Measurements from ENCODE around the gene AEN.

Gene AEN

DNA sequence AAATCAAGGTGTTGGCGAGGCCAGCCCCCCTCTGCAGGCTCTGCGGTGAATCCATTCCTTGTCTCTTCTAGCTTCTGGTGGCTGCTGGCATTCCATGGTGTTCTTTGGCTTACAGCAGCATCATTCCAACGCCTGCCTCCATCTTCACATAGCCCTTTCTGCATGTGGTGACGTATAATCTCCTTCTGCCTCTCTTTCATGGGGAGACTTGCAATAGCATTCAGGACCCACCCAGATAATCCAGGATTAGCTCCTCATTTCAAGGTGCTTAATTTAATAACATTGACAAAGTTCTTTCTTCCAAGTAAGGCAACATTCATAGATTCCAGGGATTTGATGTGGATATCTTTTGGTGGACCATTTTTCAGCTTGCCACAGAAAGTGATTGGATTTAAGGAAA, 53.5 kb downstream of the AEN start:
- DNase-seq, result no peak
- H3K36me3 ChIP-seq (ENCODE audit: control insufficient read depth in 4 of 4, insufficient read depth in 4 of 4, low read length in 3 of 4), result no peaks in the 10 kb centered on the region
- H3K4me1 ChIP-seq (ENCODE audit: control extremely low read depth in 1 of 4, control insufficient read depth in 4 of 4, insufficient read depth in 4 of 4, low read length in 3 of 4), result no peaks in the 10 kb centered on the region
- H3K9me3 ChIP-seq (ENCODE audit: control extremely low read depth in 1 of 5, control insufficient read depth in 4 of 5, insufficient read depth in 2 of 5, low read depth in 1 of 5, low read length in 4 of 5), result peaks cover 0 to 2% (median 0%) of the 10 kb centered on the region in 5 experiments
- CTCF ChIA-PET, result interaction anchor here (1.2 kb wide), 1 partner anchor 9 kb away, joined by 4 read pairs; no protein-coding TSS in a partner anchor
- POLR2A ChIA-PET, result no interaction called here
- H3K4me3 ChIP-seq (ENCODE audit: control insufficient read depth in 1 of 7, extremely low read depth in 1 of 7, insufficient read depth in 4 of 7, low read depth in 2 of 7, low read length in 6 of 7), result no peak overlapping the region
- H3K27me3 ChIP-seq (replicated peaks in 2 of 5; ENCODE audit: control insufficient read depth in 4 of 5, insufficient read depth in 5 of 5, low read length in 4 of 5), result peaks cover 0 to 9% (median 2%) of the 10 kb centered on the region in 5 experiments
- H3K27ac ChIP-seq (ENCODE audit: insufficient read depth in 1 of 2, low read depth in 1 of 2, low read length in 2 of 2, poor library complexity in 1 of 2, severe bottlenecking in 2 of 2), result no peak overlapping the region
- WGBS (ENCODE audit: insufficient coverage), result 98% methylated on average over 4 of the region's 4 CpGs

DNA sequence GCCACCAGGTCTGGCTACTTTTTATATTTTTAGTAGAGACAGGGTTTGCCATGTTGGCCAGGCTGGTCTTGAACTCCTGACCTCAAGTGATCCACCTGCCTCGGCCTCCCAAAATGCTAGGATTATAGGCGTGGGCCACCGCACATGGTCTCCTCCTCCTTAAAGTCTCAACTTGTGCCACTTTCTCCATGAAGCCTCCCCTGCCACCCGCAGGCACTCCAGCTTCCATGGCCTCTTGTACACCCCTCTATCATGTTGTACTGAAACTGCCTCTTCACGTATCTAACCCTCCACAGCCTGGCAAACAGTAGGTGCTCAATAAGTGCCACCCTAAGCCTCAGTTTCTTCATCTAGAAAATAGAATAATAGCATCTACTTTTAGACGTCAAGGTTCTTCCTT, 57.6 kb downstream of the AEN start:
- H3K27ac ChIP-seq (ENCODE audit: insufficient read depth in 1 of 2, low read depth in 1 of 2, low read length in 2 of 2, poor library complexity in 1 of 2, severe bottlenecking in 2 of 2), result no peak overlapping the region
- H3K4me1 ChIP-seq (ENCODE audit: control extremely low read depth in 1 of 4, control insufficient read depth in 4 of 4, insufficient read depth in 4 of 4, low read length in 3 of 4), result no peaks in the 10 kb centered on the region
- DNase-seq, result no peak
- no peaks in the 10 kb centered on the region for H3K36me3 ChIP-seq (ENCODE audit: control insufficient read depth in 4 of 4, insufficient read depth in 4 of 4, low read length in 3 of 4)
- ChIA-PET CTCF (interaction anchor here (1.6 kb wide), 1 partner anchor 14 kb away, joined by 4 read pairs; no protein-coding TSS in a partner anchor), POLR2A (no interaction called here)
- H3K4me3 ChIP-seq (ENCODE audit: control insufficient read depth in 1 of 7, extremely low read depth in 1 of 7, insufficient read depth in 4 of 7, low read depth in 2 of 7, low read length in 6 of 7), result no peak overlapping the region
- peaks cover 0 to 2% (median 0%) of the 10 kb centered on the region in 5 experiments for H3K9me3 ChIP-seq (ENCODE audit: control extremely low read depth in 1 of 5, control insufficient read depth in 4 of 5, insufficient read depth in 2 of 5, low read depth in 1 of 5, low read length in 4 of 5)
- peaks cover 0 to 6% (median 0%) of the 10 kb centered on the region in 5 experiments for H3K27me3 ChIP-seq (replicated peaks in 2 of 5; ENCODE audit: control insufficient read depth in 4 of 5, insufficient read depth in 5 of 5, low read length in 4 of 5)
- 100% methylated on average over 3 of the region's 6 CpGs for WGBS (ENCODE audit: insufficient coverage)

DNA sequence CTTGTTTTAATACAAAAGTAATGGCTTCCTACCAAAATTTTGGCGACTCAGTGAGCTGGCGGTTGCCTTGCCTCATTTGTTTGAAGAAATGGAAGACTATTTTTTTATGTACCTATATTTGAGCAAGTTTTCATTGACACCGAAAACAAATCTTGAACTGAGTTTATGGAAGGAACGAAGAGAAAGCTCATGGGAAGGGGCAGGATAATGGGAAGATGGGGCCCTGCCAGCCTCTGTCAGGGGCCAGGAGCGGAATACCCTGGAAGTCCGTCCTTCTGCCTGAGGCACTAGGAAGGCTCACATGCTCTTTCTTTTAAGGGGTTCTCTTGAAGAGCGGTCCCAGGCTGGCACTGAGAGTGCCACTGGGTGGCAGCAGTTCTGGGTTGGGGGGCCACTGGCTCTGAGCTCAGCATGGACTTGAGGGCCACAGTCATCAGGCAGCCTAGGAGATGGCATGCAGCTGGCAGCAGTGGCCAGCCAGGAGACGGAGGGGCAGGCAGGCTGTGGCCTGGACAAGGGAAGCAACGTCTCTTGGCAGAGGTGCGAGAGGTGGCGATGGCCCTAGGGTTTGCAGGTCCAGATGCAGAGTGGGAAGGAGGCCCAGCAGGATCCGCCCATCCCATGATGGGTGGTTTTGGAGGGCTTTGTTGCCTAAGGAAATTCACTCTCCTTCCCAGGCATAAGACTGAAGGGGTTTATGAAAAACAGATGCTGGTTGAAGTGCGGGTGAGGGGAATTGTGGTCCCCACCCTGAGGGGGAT, 59.3 kb downstream of the AEN start:
- 100% methylated on average over 9 of the region's 13 CpGs for WGBS (ENCODE audit: insufficient coverage)
- Histone ChIP-seq H3K27ac (ENCODE audit: insufficient read depth in 1 of 2, low read depth in 1 of 2, low read length in 2 of 2, poor library complexity in 1 of 2, severe bottlenecking in 2 of 2) (no peak overlapping the region), H3K27me3 (replicated peaks in 2 of 5; ENCODE audit: control insufficient read depth in 4 of 5, insufficient read depth in 5 of 5, low read length in 4 of 5) (peaks cover 0 to 2% (median 0%) of the 10 kb centered on the region in 5 experiments), H3K4me3 (ENCODE audit: control insufficient read depth in 1 of 7, extremely low read depth in 1 of 7, insufficient read depth in 4 of 7, low read depth in 2 of 7, low read length in 6 of 7) (no peak overlapping the region), H3K9me3 (ENCODE audit: control extremely low read depth in 1 of 5, control insufficient read depth in 4 of 5, insufficient read depth in 2 of 5, low read depth in 1 of 5, low read length in 4 of 5) (no peaks in the 10 kb centered on the region), H3K36me3 (ENCODE audit: control insufficient read depth in 4 of 4, insufficient read depth in 4 of 4, low read length in 3 of 4) (no peaks in the 10 kb centered on the region), H3K4me1 (ENCODE audit: control extremely low read depth in 1 of 4, control insufficient read depth in 4 of 4, insufficient read depth in 4 of 4, low read length in 3 of 4) (no peaks in the 10 kb centered on the region)
- CTCF ChIA-PET, result interaction anchor here (1.1 kb wide), 1 partner anchor 13 kb away, joined by 3 read pairs; no protein-coding TSS in a partner anchor
- POLR2A ChIA-PET, result no interaction called here
- no peak for DNase-seq

DNA sequence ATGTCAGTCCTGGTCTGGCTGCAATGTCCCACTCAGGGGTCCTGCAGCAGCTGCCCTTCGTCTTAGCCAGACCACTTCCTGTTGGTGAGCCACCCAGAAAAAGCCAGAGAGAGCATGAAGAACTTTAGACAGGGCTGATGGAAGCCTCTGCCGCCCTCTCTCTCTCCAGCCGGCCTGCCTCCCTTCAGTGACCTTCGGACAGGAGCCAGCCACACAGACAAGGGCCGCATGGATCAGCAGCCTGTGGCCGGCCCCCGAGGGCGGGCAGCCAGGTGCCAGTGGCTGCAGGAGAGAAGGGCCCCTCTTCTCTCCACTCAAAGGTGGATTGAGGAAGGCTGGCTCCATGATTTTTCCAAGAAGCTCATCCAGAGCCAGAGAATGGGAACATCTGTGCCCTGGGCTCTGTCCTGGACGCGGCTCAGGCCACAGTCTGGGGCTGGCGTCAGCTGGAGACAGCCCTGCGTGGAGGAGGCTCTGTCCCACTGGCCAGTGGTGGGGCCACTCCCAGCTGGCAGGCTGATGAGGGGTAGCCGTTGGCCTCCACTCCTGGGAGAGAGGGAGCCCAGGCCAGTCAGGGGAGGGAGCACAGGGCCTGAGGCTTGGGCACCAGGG, 60.6 kb downstream of the AEN start:
- H3K27ac ChIP-seq (ENCODE audit: insufficient read depth in 1 of 2, low read depth in 1 of 2, low read length in 2 of 2, poor library complexity in 1 of 2, severe bottlenecking in 2 of 2), result no peak overlapping the region
- H3K36me3 ChIP-seq (ENCODE audit: control insufficient read depth in 4 of 4, insufficient read depth in 4 of 4, low read length in 3 of 4), result no peaks in the 10 kb centered on the region
- ChIA-PET CTCF (interaction anchor here (1.1 kb wide), 1 partner anchor 12 kb away, joined by 3 read pairs; no protein-coding TSS in a partner anchor), POLR2A (no interaction called here)
- no peak overlapping the region for H3K4me3 ChIP-seq (ENCODE audit: control insufficient read depth in 1 of 7, extremely low read depth in 1 of 7, insufficient read depth in 4 of 7, low read depth in 2 of 7, low read length in 6 of 7)
- H3K4me1 ChIP-seq (ENCODE audit: control extremely low read depth in 1 of 4, control insufficient read depth in 4 of 4, insufficient read depth in 4 of 4, low read length in 3 of 4), result no peaks in the 10 kb centered on the region
- H3K27me3 ChIP-seq (replicated peaks in 2 of 5; ENCODE audit: control insufficient read depth in 4 of 5, insufficient read depth in 5 of 5, low read length in 4 of 5), result peaks cover 0 to 5% (median 0%) of the 10 kb centered on the region in 5 experiments
- no peak for DNase-seq
- 88% methylated on average over 7 of the region's 13 CpGs for WGBS (ENCODE audit: insufficient coverage)
- no peaks in the 10 kb centered on the region for H3K9me3 ChIP-seq (ENCODE audit: control extremely low read depth in 1 of 5, control insufficient read depth in 4 of 5, insufficient read depth in 2 of 5, low read depth in 1 of 5, low read length in 4 of 5)
